Muscle of leg (tissue), 11 donors: Measurements from ENCODE around the gene ARF5. TPM values are rescaled to one million over a fixed set of nuclear protein-coding genes. Genes with fewer than 3 reads are reported as not detected.

Source experiments
- DNase-seq: peaks from one replicate; pipeline ENCODE4 v3.0.0; 2013
- H3K27ac ChIP-seq: one replicate; pipeline ENCODE4 v1.5.1; 2013; ENCODE audit warnings: mild to moderate bottlenecking, low read length, control low read depth
- H3K27me3 ChIP-seq: one replicate; pipeline ENCODE4 v1.6.1; 2013; ENCODE audit warnings: low read length; ENCODE audit not compliant: control insufficient read depth, insufficient read depth
- H3K36me3 ChIP-seq: one replicate; pipeline ENCODE4 v1.6.1; 2013; ENCODE audit warnings: low read length; ENCODE audit not compliant: control insufficient read depth, insufficient read depth
- H3K4me1 ChIP-seq: one replicate; pipeline ENCODE4 v1.6.1; 2013; ENCODE audit warnings: low read length; ENCODE audit not compliant: control insufficient read depth, insufficient read depth
- H3K4me3 ChIP-seq: one replicate; pipeline ENCODE4 v1.5.1; 2013; ENCODE audit warnings: low read length, control low read depth
- H3K9me3 ChIP-seq: replicated peaks from 2 replicates; pipeline ENCODE4 v1.6.1; 2013; ENCODE audit warnings: low read depth, low read length; ENCODE audit not compliant: control insufficient read depth
- WGBS: methylation state at CpG from one replicate; pipeline ENCODE4 v1.1.5; 2013; ENCODE audit warnings: missing lambda C conversion rate; ENCODE audit not compliant: insufficient coverage; 5-methylcytosine and 5-hydroxymethylcytosine counted together
- polyA plus RNA-seq, 8 donors: library from polyadenylated mRNA; unstranded; fragments of 120-200 nt; gene quantifications; one replicate each; pipeline versions ENCODE4 v1.2.1 to v1.2.3, GENCODE V29; 2013; ENCODE audit warnings: inconsistent platforms in 1 of 8, low replicate concordance in 1 of 8; ENCODE audit not compliant: insufficient read length in 8 of 8, insufficient read depth in 1 of 8
- total RNA-seq: library from RNA; stranded (reverse); fragments of 120-200 nt; gene quantifications from one replicate; pipeline ENCODE4 v1.2.4, GENCODE V29; 2013

Gene ARF5
- total and polyA plus RNA-seq, 9 donors: 113 to 171 (median 149) TPM

DNA sequence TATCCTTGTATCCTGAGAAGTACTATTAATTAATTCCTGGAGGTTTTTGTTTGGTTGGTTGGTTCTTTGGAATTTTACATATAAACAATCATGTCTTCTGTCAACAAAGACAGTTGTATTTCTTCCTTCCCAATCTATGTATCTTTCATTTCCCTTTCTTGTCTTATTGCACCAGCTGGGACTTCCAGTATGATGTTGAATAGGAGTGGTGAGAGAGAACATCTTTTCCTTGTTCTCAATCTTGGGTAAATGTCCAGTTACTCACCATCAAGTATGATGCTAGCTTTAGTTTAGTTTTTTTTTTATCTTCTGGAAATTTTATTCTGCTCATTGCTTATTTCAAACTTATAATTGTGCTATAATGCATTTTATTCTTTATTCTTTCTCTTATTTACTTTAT, 37.1 kb downstream of the ARF5 start:
- no peak for DNase-seq
- no peak overlapping the region for H3K4me3 ChIP-seq

DNA sequence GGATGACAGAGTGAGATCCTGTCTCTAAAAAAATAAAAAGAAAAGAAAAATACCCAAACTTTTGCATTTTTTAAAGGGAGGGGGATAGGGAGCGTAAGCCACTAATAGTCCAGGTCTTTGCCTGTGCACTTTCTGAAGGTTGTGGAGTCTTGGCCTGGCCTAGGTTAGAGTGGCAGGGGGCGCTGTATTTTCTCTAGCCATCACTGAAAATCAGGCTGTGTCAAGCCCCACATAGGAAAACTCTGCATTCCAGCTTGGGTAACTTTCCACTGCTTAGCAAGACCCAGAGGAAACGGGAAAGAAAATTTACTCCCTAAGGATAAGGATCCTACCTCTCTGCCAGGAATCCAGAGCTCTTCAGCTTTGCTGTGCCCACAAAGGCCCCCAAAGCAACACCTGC, 40.2 kb downstream of the ARF5 start:
- H3K4me1 ChIP-seq: no peaks in the 10 kb centered on the region
- peaks cover 3% of the 10 kb centered on the region for H3K27me3 ChIP-seq
- no peaks in the 10 kb centered on the region for H3K36me3 ChIP-seq
- no peak overlapping the region for H3K4me3 ChIP-seq
- H3K9me3 ChIP-seq: no peaks in the 10 kb centered on the region
- DNase-seq: no peak
- no CpG with 5 or more reads among the region's 3 CpGs for WGBS
- no peak overlapping the region for H3K27ac ChIP-seq

More for the DNA sequence above, 37.1 kb downstream of the ARF5 start:
- Histone ChIP-seq H3K36me3 (no peaks in the 10 kb centered on the region), H3K27ac (no peak overlapping the region), H3K27me3 (peaks cover 11% of the 10 kb centered on the region), H3K4me1 (no peaks in the 10 kb centered on the region), H3K9me3 (no peaks in the 10 kb centered on the region)

DNA sequence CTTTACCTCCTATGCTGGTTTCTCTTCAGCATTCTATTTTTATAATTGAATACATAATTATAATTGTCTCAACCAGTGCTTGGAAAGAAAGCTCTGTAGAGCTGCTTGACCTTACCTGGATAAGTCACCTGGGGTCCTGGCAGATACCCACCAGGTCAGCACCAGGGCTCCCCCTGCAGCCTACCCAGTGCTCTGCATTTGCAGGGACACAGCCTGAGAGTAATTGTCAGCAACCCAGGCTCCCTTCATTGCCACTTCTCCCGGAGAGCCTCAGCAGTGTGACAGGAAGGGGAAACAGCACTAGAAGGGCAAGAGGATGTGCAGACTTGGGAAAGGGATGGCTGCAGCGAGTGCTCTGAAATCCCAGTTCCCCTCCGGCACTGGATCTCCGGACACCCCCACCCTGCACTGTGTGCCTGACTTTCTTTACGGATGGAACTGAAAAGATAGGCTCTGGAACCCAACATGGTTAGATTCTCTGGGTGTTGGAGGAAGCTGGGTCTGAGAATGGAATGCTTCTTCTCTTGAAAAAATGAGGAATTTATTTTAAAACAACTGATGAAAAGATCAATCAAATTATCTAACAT, 41.1 kb downstream of the ARF5 start:
- 0% methylated on average over 1 of the region's 5 CpGs for WGBS
- peaks cover 3% of the 10 kb centered on the region for H3K27me3 ChIP-seq
- no peak for DNase-seq

DNA sequence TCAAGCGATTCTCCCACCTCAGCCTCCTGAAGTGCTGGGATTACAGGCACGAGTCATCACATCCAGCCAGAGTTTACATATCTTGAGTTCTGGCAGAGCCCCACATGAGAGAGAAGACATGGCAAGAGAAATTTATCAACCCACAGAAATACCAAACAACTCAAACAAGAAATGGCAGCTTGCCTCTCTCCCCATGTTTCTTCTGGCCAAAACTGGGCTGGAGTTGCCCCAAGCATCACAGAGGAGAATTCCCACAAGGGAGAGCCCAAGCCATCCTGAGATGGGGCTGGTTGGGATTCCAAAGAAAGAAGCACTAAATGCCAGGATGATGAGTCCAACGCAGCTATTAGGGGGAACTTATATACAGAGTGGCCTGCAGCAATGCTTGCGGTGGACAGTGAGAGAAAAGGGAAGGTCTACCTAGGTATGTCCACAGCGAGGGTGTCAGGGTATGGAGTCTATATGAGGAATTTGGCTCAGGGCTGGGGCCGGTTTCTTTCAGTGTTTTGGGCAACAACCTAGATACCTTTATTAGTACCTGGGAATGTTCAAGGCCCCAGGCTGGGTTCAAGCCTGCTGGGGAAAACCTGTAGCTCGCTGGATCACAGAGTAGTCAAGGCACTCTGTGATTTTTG, 44.2 kb downstream of the ARF5 start:
- no peak overlapping the region for H3K27ac ChIP-seq
- H3K4me1 ChIP-seq: no peaks in the 10 kb centered on the region
- 83% methylated on average over 6 of the region's 7 CpGs for WGBS
- H3K27me3 ChIP-seq: peaks cover 5% of the 10 kb centered on the region
- H3K9me3 ChIP-seq: no peaks in the 10 kb centered on the region
- H3K36me3 ChIP-seq: no peaks in the 10 kb centered on the region
- no peak overlapping the region for H3K4me3 ChIP-seq
- DNase-seq: no peak

More for the DNA sequence above, 41.1 kb downstream of the ARF5 start:
- no peaks in the 10 kb centered on the region for H3K36me3 ChIP-seq
- no peak overlapping the region for H3K4me3 ChIP-seq
- H3K4me1 ChIP-seq: no peaks in the 10 kb centered on the region
- no peaks in the 10 kb centered on the region for H3K9me3 ChIP-seq
- no peak overlapping the region for H3K27ac ChIP-seq

DNA sequence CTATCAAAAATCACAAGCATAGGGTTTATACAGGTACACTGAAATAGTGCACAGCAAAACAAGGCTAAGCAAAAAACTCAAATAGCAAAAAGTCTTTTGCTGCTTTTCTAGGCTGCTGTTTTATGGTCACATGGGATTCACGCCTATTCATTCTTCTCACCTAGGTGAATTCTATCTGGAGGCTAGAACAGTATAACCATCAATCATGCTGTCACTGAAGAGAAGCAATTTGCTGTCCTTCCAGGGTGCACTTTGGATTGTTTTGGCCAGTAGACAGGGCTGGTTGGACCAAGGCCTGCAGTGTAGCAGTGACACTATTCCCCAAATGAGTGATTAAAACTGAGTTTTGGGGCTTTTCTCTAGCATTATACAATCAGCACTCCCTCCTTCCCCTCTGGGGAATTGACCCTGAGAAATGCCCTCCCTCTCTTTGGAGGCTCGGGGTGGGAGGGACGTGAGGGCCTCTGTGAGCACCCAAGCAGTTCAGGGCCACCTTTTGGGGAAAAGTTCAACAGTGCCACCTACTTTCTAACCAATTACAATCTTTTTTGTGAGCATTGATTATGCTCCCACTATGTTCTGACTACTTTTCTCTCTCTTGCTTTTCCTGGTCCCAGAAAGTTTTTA, 47.6 kb downstream of the ARF5 start:
- WGBS: no CpG with 5 or more reads among the region's 3 CpGs

DNA sequence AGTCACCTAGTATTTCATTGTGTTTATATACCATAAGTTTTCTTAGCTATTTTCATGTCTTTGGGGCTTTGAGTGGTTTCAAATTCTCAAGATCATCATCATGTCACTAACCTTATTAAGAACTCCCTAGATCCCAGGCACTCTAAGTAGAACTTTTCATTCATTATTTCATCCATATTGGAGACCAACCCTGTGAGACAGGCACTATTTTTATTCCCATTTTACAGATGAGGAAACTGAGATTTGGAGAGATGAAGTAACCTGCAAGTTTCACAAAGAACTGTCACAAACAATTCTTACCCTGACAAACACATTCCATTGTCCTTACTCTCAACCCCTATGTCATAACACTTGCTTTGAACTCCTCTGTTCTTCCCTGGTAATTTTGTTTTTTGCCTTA, 50.0 kb downstream of the ARF5 start:
- H3K4me3 ChIP-seq: no peak overlapping the region
- no peak for DNase-seq
- no peaks in the 10 kb centered on the region for H3K4me1 ChIP-seq
- peaks cover 3% of the 10 kb centered on the region for H3K27me3 ChIP-seq
- no peaks in the 10 kb centered on the region for H3K36me3 ChIP-seq
- no peaks in the 10 kb centered on the region for H3K9me3 ChIP-seq
- no peak overlapping the region for H3K27ac ChIP-seq

More for the DNA sequence above, 47.6 kb downstream of the ARF5 start:
- no peak for DNase-seq
- Histone ChIP-seq H3K27ac (no peak overlapping the region), H3K4me3 (no peak overlapping the region), H3K9me3 (no peaks in the 10 kb centered on the region), H3K27me3 (peaks cover 3% of the 10 kb centered on the region), H3K4me1 (no peaks in the 10 kb centered on the region), H3K36me3 (no peaks in the 10 kb centered on the region)

Other genes starting within 250 kb of the ARF5 start
- gene ZNF800, start 195.7 kb upstream of the ARF5 start, total RNA-seq: 33.2 TPM
- gene ZNF800, start 195.7 kb upstream of the ARF5 start, polyA plus RNA-seq: 10 to 100 TPM in 7 of 8 donors, 1 to 10 TPM in 1; 10.0 to 14.5 (median 11.4) TPM
- gene GCC1, start 2.8 kb upstream of the ARF5 start, total RNA-seq: 7.7 TPM
- 10 to 100 TPM in 1 of 8 donors, 1 to 10 TPM in 7; 7.4 to 11.6 (median 9.2) TPM for gene GCC1, start 2.8 kb upstream of the ARF5 start, polyA plus RNA-seq
- gene FSCN3, start 5.3 kb downstream of the ARF5 start, total RNA-seq: 0.18 TPM
- under 1 TPM in 6 of 8 donors, not detected in 2; 0.13 to 0.32 (median 0.24) TPM for gene FSCN3, start 5.3 kb downstream of the ARF5 start, polyA plus RNA-seq
- not detected for gene PAX4, start 29.7 kb downstream of the ARF5 start, total RNA-seq
- gene PAX4, start 29.7 kb downstream of the ARF5 start, polyA plus RNA-seq: under 1 TPM in 1 of 8 donors, not detected in 7; 0.11 TPM
- gene SND1, start 63.8 kb downstream of the ARF5 start, total RNA-seq: 91.0 TPM
- 100 to 1,000 TPM in 4 of 8 donors, 10 to 100 TPM in 4; 88.3 to 125 (median 101) TPM for gene SND1, start 63.8 kb downstream of the ARF5 start, polyA plus RNA-seq